Gastroesophageal sphincter (tissue), 4 donors: ENCODE data around the gene MCM9. TPM values are rescaled to one million over a fixed set of nuclear protein-coding genes. Genes with fewer than 3 reads are reported as not detected.

Source experiments
- ATAC-seq: fragments of 150-250 bp; one replicate; pipeline ENCODE4 v1.9.1; 2016; ENCODE audit warnings: mild to moderate bottlenecking, moderate library complexity
- H3K27ac ChIP-seq, 4 donors: fragments of 200-600 bp; sonication (generic) in 3 of 4; 1 replicate in 3 of 4; 2 replicates in 1 of 4; pipeline ENCODE4 v1.5.1; 2016 to 2019
- H3K27me3 ChIP-seq: fragments of 200-600 bp; sonication (generic); one replicate; pipeline ENCODE4 v1.5.1; 2019
- H3K36me3 ChIP-seq, 2 donors: fragments of 200-600 bp; sonication (generic); one replicate each; pipeline ENCODE4 v1.5.1; 2019; ENCODE audit warnings: control low read depth in 1 of 2
- H3K4me1 ChIP-seq, 3 donors: fragments of 200-600 bp; sonication (generic); 1 replicate in 2 of 3; 2 replicates in 1 of 3; pipeline ENCODE4 v1.5.1; 2016 to 2019; ENCODE audit warnings: control low read depth in 2 of 3
- H3K4me3 ChIP-seq, 2 donors: fragments of 200-600 bp; sonication (generic); one replicate each; pipeline ENCODE4 v1.5.1; 2019; ENCODE audit warnings: mild to moderate bottlenecking in 1 of 2, moderate library complexity in 1 of 2
- H3K9me3 ChIP-seq, 3 donors: fragments of 200-600 bp; sonication (generic); one replicate each; pipeline ENCODE4 v1.5.1; 2017 to 2019; ENCODE audit warnings: control low read depth in 2 of 3
- CTCF ChIP-seq, 4 experiments: fragments of 200-600 bp in 2 of 4; fragments of 450-650 bp in 2 of 4; sonication (generic) in 1 of 4; IDR thresholded peaks; one replicate each; pipeline ENCODE4 v1.5.1; 2017 to 2019; ENCODE audit warnings: antibody characterized with exemption in 4 of 4, mild to moderate bottlenecking in 2 of 4, moderate library complexity in 2 of 4
- EP300 ChIP-seq: sonication (generic); formaldehyde crosslinking; IDR thresholded peaks from one replicate; pipeline ENCODE4 v1.6.1; 2017; ENCODE audit warnings: antibody characterized with exemption, mild to moderate bottlenecking
- POLR2A ChIP-seq, 2 donors: fragments of 450-650 bp; IDR thresholded peaks; one replicate each; pipeline ENCODE4 v1.6.1; 2017; ENCODE audit warnings: antibody characterized with exemption in 2 of 2, mild to moderate bottlenecking in 2 of 2, moderate library complexity in 1 of 2
- POLR2AphosphoS5 ChIP-seq: sonication (generic); formaldehyde crosslinking; IDR thresholded peaks from one replicate; pipeline ENCODE4 v1.6.1; 2017; ENCODE audit warnings: antibody characterized with exemption
- WGBS, 2 donors: methylation state at CpG; one replicate each; pipeline ENCODE4 v1.1.5; 2018; ENCODE audit warnings: low coverage in 1 of 2; 5-methylcytosine and 5-hydroxymethylcytosine counted together
- total RNA-seq, 4 donors: library from RNA; depleted of rRNA; stranded (reverse); fragments of >200 nt; gene quantifications; one replicate each; pipeline ENCODE4 v1.1.0, GENCODE V29; 2016

Gene MCM9
- total RNA-seq, 4 donors from 2014 or later, result 7.7 to 25.7 (median 16.8) TPM

- WGBS, 2 donors, result 87 to 94% methylated on average over 6 of the region's 6 CpGs
- Histone ChIP-seq H3K4me1 (peaks cover 0 to 6% (median 0%) of the 10 kb centered on the region in 3 donors), H3K27me3 (no peaks in the 10 kb centered on the region), H3K4me3 (no peak overlapping the region), H3K9me3 (no peaks in the 10 kb centered on the region), H3K36me3 (no peaks in the 10 kb centered on the region), H3K27ac (no peak overlapping the region)
- TF ChIP-seq POLR2A (IDR thresholded peaks at IDR 0.05) (no peak), CTCF (IDR thresholded peaks at IDR 0.05) (no peak), EP300 (no peak)
- no peak for ATAC-seq
Observed at GRCh38 chr6:118886641-118887040, 48.3 kb downstream of the MCM9 start.

- no peaks in the 10 kb centered on the region for H3K4me1 ChIP-seq
- H3K36me3 ChIP-seq, result no peaks in the 10 kb centered on the region
- ATAC-seq, result no peak
- no peak for TF ChIP-seq CTCF (IDR thresholded peaks at IDR 0.05)
- no peaks in the 10 kb centered on the region for H3K9me3 ChIP-seq
- H3K27ac ChIP-seq, result no peak overlapping the region
- H3K27me3 ChIP-seq, result no peaks in the 10 kb centered on the region
- 97 to 100% methylated on average over 1 to 4 of the region's 4 CpGs for WGBS, 2 donors
- no peak overlapping the region for H3K4me3 ChIP-seq
Observed at GRCh38 chr6:118882314-118882905, 52.5 kb downstream of the MCM9 start.

GRCh38 chr6:118881440-118882313, 53.3 kb downstream of the MCM9 start:
- Histone ChIP-seq H3K9me3 (no peaks in the 10 kb centered on the region), H3K36me3 (no peaks in the 10 kb centered on the region), H3K27ac (no peak overlapping the region), H3K4me1 (no peaks in the 10 kb centered on the region), H3K27me3 (no peaks in the 10 kb centered on the region), H3K4me3 (no peak overlapping the region)
- WGBS, 2 donors, result 81 to 90% methylated on average over 8 to 9 of the region's 9 CpGs
- ATAC-seq, result no peak
- TF ChIP-seq POLR2A (IDR thresholded peaks at IDR 0.05) (no peak), EP300 (no peak), CTCF (IDR thresholded peaks at IDR 0.05) (no peak), POLR2AphosphoS5 (no peak)

- ATAC-seq, result no peak
- WGBS, 2 donors, result 76 to 93% methylated on average over 2 of the region's 2 CpGs
- Histone ChIP-seq H3K4me1 (no peaks in the 10 kb centered on the region), H3K36me3 (no peaks in the 10 kb centered on the region), H3K27me3 (no peaks in the 10 kb centered on the region), H3K27ac (no peak overlapping the region), H3K4me3 (no peak overlapping the region), H3K9me3 (no peaks in the 10 kb centered on the region)
- TF ChIP-seq POLR2A (IDR thresholded peaks at IDR 0.05) (no peak), POLR2AphosphoS5 (no peak), CTCF (IDR thresholded peaks at IDR 0.05) (no peak), EP300 (no peak)
Observed at GRCh38 chr6:118877806-118878205, 57.2 kb downstream of the MCM9 start.

- Histone ChIP-seq H3K27ac (no peak overlapping the region), H3K4me1 (no peaks in the 10 kb centered on the region), H3K36me3 (no peaks in the 10 kb centered on the region), H3K27me3 (no peaks in the 10 kb centered on the region), H3K9me3 (no peaks in the 10 kb centered on the region), H3K4me3 (no peak overlapping the region)
- no peak for ATAC-seq
- no peak for TF ChIP-seq POLR2AphosphoS5
- no peak for TF ChIP-seq EP300
- no peak for TF ChIP-seq CTCF (IDR thresholded peaks at IDR 0.05)
- TF ChIP-seq POLR2A (IDR thresholded peaks at IDR 0.05), result no peak
Observed at GRCh38 chr6:118876814-118877213, 58.1 kb downstream of the MCM9 start.
